PC-3 (cell line): ENCODE measurements around the gene EARS2. TPM values are rescaled to one million over a fixed set of nuclear protein-coding genes. Genes with fewer than 3 reads are reported as not detected.

Experiments used
- ATAC-seq: fragments of 200-7000 bp; cut with Tn5 transposase; 2 replicates; pipeline ENCODE4 v1.9.1; 2020; ENCODE audit warnings: mild to moderate bottlenecking, moderate library complexity
- BruUV-seq: library from RNA; stranded (reverse); fragments of 400-500 nt; replicated peaks from 2 replicates; lab custom pipeline; 2021; lab: Mats Ljungman, UMichigan
- CTCF ChIA-PET: fragments of 300-600 bp; sonication (Branson Sonifier 250); formaldehyde crosslinking; loops from one replicate; lab custom pipeline; 2022; ENCODE audit warnings: antibody characterized with exemption; lab: Charles Lee
- POLR2A ChIA-PET: fragments of 300-600 bp; sonication (Branson Sonifier 250); formaldehyde crosslinking; loops from one replicate; lab custom pipeline; 2022; ENCODE audit warnings: antibody characterized with exemption; ENCODE audit not compliant: unreplicated experiment; lab: Charles Lee
- DNase-seq: peaks from one replicate; pipeline ENCODE4 v3.0.0-alpha.2; 2015
- H2AFZ ChIP-seq: fragments of 300-600 bp; sonication (generic); 2 replicates; pipeline ENCODE4 v1.6.0; 2016; ENCODE audit warnings: antibody characterized with exemption, low read length
- H3F3A ChIP-seq: fragments of 300-600 bp; sonication (generic); one replicate; pipeline ENCODE4 v1.6.0; 2017; ENCODE audit warnings: antibody characterized with exemption, low read length, control low read depth, mild to moderate bottlenecking; ENCODE audit not compliant: unreplicated experiment
- H3K27ac ChIP-seq: fragments of 300-600 bp; sonication (generic); 2 replicates; pipeline ENCODE4 v1.5.1; 2016; ENCODE audit warnings: mild to moderate bottlenecking, low read length
- H3K27me3 ChIP-seq: fragments of 300-600 bp; sonication (generic); 2 replicates; pipeline ENCODE4 v1.6.1; 2016; ENCODE audit warnings: low read length, mixed read lengths
- H3K36me3 ChIP-seq: fragments of 300-600 bp; sonication (generic); 2 replicates; pipeline ENCODE4 v1.6.1; 2016; ENCODE audit warnings: low read depth, mixed run types, low read length, mixed read lengths
- H3K4me1 ChIP-seq: fragments of 300-600 bp; sonication (generic); 2 replicates; pipeline ENCODE4 v1.5.1; 2016; ENCODE audit warnings: low read length; ENCODE audit not compliant: insufficient read depth
- H3K4me2 ChIP-seq: fragments of 300-600 bp; sonication (generic); 2 replicates; pipeline ENCODE4 v1.6.0; 2016; ENCODE audit warnings: low read length
- H3K4me3 ChIP-seq: fragments of 300-600 bp; sonication (generic); 2 replicates; pipeline ENCODE4 v1.5.1; 2016; ENCODE audit warnings: mild to moderate bottlenecking, low read length, mixed read lengths
- H3K79me2 ChIP-seq: fragments of 300-600 bp; sonication (generic); 2 replicates; pipeline ENCODE4 v1.6.1; 2017; ENCODE audit warnings: low read length, mixed read lengths
- H3K9ac ChIP-seq: fragments of 300-600 bp; sonication (generic); 2 replicates; pipeline ENCODE4 v1.6.0; 2016; ENCODE audit warnings: mild to moderate bottlenecking, low read length
- H3K9me2 ChIP-seq: fragments of 300-600 bp; sonication (generic); replicated peaks from 2 replicates; pipeline ENCODE4 v1.6.1; 2016; ENCODE audit warnings: mixed run types, low read length, mixed read lengths
- H3K9me3 ChIP-seq: fragments of 300-600 bp; sonication (generic); 2 replicates; pipeline ENCODE4 v1.6.1; 2016; ENCODE audit warnings: low read length, mixed read lengths
- H4K20me1 ChIP-seq: fragments of 300-600 bp; sonication (generic); 2 replicates; pipeline ENCODE4 v1.6.1; 2016; ENCODE audit warnings: low read length, mixed read lengths
- CTCF ChIP-seq: fragments of 300-600 bp; sonication (generic); conservative IDR thresholded peaks from 2 replicates; pipeline ENCODE4 v1.5.1; 2017; ENCODE audit warnings: antibody characterized with exemption, low read depth, mild to moderate bottlenecking, low read length
- EZH2 ChIP-seq: fragments of 300-600 bp; sonication (generic); IDR thresholded peaks from one replicate; pipeline ENCODE4 v1.6.1; 2017; ENCODE audit warnings: antibody characterized with exemption, mild to moderate bottlenecking, low read length; ENCODE audit not compliant: unreplicated experiment
- EZH2phosphoT487 ChIP-seq: fragments of 300-600 bp; sonication (generic); IDR thresholded peaks from 2 replicates; pipeline ENCODE4 v1.6.1; 2018; ENCODE audit warnings: mild to moderate bottlenecking, antibody characterized with exemption, low read length, borderline replicate concordance
- intact Hi-C: fragments of 100-400 bp; cut with micrococcal nuclease; formaldehyde crosslinking; loops from 2 replicates; pipeline ENCODE4 v1.9.0; 2023
- total RNA-seq: library from RNA; depleted of rRNA; stranded (reverse); fragments of >200 nt; gene quantifications from 2 replicates; pipeline ENCODE4 v1.2.3, GENCODE V29; 2014

The EARS2 gene
- total RNA-seq, 1 experiment from 2014 or later, result 23.7 TPM

GRCh38 chr16:23504076-23504452 lies 53.1 kb downstream of the EARS2 start:
- no peaks in the 10 kb centered on the region for H3K36me3 ChIP-seq
- no peak overlapping the region for H3K27ac ChIP-seq
- POLR2A ChIA-PET, result no interaction called here
- H3K9me3 ChIP-seq, result no peaks in the 10 kb centered on the region
- no peak overlapping the region for H3K9ac ChIP-seq
- H3K4me1 ChIP-seq, result peaks cover 21% of the 10 kb centered on the region
- CTCF ChIA-PET, result no interaction called here
- no peaks in the 10 kb centered on the region for H3K27me3 ChIP-seq
- intact Hi-C loops, result no loop called here
- 0 out of 2 replicates have a peak overlapping the region, but pooled peaks have one; percentile 12 for H3K4me2 ChIP-seq
- no TSS peak for BruUV-seq
- ATAC-seq, result no peak
- peak; percentile 2 for DNase-seq
- H3K9me2 ChIP-seq, result no peaks in the 10 kb centered on the region
- no peak overlapping the region for H3K4me3 ChIP-seq
- H3F3A ChIP-seq, result no peaks in the 10 kb centered on the region
- peaks cover 95% of the 10 kb centered on the region for H3K79me2 ChIP-seq
- H2AFZ ChIP-seq, result no peak overlapping the region
- peaks cover 34% of the 10 kb centered on the region for H4K20me1 ChIP-seq
- TF ChIP-seq EZH2phosphoT487 (no peak), CTCF (no peak), EZH2 (no peak)

- intact Hi-C loops, result no loop called here
- Histone ChIP-seq H3K9me3 (no peaks in the 10 kb centered on the region), H3K36me3 (no peaks in the 10 kb centered on the region), H3K9ac (no peak overlapping the region), H3K4me3 (no peak overlapping the region), H3K79me2 (peaks cover 96% of the 10 kb centered on the region), H3K9me2 (no peaks in the 10 kb centered on the region), H4K20me1 (peaks cover 24% of the 10 kb centered on the region), H3F3A (no peaks in the 10 kb centered on the region), H3K4me2 (no peak overlapping the region), H2AFZ (no peak overlapping the region), H3K27ac (no peak overlapping the region), H3K4me1 (peaks cover 14% of the 10 kb centered on the region), H3K27me3 (no peaks in the 10 kb centered on the region)
- BruUV-seq, result no TSS peak
- ChIA-PET CTCF (no interaction called here), POLR2A (no interaction called here)
- ATAC-seq, result no peak
- no peak for DNase-seq
- TF ChIP-seq CTCF (no peak), EZH2phosphoT487 (no peak), EZH2 (no peak)
Observed at GRCh38 chr16:23502466-23502865, 54.7 kb downstream of the EARS2 start.

- BruUV-seq, result no TSS peak
- Histone ChIP-seq H3K4me2 (no peak overlapping the region), H3K9ac (no peak overlapping the region), H3F3A (no peaks in the 10 kb centered on the region), H3K27ac (no peak overlapping the region), H3K79me2 (peaks cover 90% of the 10 kb centered on the region), H4K20me1 (peaks cover 14% of the 10 kb centered on the region), H2AFZ (no peak overlapping the region), H3K9me2 (no peaks in the 10 kb centered on the region), H3K27me3 (no peaks in the 10 kb centered on the region), H3K4me3 (no peak overlapping the region), H3K36me3 (no peaks in the 10 kb centered on the region), H3K9me3 (no peaks in the 10 kb centered on the region), H3K4me1 (peaks cover 14% of the 10 kb centered on the region)
- ATAC-seq (no peak), DNase-seq (no peak)
- TF ChIP-seq CTCF (no peak), EZH2phosphoT487 (no peak), EZH2 (no peak)
- intact Hi-C loops, result no loop called here
- CTCF ChIA-PET, result no interaction called here
- POLR2A ChIA-PET, result no interaction called here
Observed at GRCh38 chr16:23501291-23501690, 55.9 kb downstream of the EARS2 start.
